Keratinocyte (primary cell): ENCODE data around the gene MICU2.

Experiments
- EZH2 ChIP-seq: IDR thresholded peaks from one replicate; pipeline ENCODE4 v1.6.1; 2012; ENCODE audit warnings: inconsistent platforms, mild to moderate bottlenecking, low read length, moderate library complexity
- TF ChIP-seq, protein P1 (sequence below), 3 experiments: IDR thresholded peaks in 1 of 3; conservative IDR thresholded peaks in 1 of 3; optimal IDR thresholded peaks in 1 of 3; 2 replicates in 2 of 3; 3 replicates in 1 of 3; pipeline versions ENCODE3 to v1.5.1; 2011; ENCODE audit warnings: low read length in 3 of 3, mild to moderate bottlenecking in 3 of 3, moderate library complexity in 2 of 3, control low read depth in 1 of 3, inconsistent platforms in 1 of 3; ENCODE audit not compliant: insufficient read depth in 2 of 3; ENCODE audit errors: extremely low read depth in 1 of 3

DNA sequence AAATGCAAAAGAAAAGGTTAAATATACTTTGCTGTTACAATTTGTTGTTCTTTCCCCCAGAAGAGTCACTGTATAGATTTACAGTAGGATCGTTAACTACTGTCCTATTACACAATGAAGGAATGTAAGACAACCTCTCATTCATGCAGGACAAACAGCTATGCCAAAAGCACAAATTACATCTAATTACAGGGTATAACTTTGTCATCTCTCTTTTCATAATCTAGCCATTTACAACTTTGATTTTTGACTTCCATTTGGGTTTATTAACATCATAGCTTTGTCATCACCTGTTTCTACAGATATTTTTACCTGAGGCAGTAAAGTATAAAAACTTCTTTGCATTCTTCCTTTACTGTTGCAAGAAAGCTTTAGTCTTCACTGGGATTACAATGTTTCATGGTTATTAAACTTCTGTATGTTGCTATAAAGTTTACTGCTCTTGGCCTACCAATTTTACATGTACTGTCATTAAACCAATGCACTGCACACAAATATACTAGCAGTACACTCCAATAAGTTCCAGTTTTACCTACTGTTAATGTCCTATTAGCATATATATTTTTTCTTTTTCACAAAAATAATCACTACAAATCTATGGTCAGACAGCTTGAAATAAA lies 18.9 kb downstream of the MICU2 start:
- TF ChIP-seq, protein P1, sequence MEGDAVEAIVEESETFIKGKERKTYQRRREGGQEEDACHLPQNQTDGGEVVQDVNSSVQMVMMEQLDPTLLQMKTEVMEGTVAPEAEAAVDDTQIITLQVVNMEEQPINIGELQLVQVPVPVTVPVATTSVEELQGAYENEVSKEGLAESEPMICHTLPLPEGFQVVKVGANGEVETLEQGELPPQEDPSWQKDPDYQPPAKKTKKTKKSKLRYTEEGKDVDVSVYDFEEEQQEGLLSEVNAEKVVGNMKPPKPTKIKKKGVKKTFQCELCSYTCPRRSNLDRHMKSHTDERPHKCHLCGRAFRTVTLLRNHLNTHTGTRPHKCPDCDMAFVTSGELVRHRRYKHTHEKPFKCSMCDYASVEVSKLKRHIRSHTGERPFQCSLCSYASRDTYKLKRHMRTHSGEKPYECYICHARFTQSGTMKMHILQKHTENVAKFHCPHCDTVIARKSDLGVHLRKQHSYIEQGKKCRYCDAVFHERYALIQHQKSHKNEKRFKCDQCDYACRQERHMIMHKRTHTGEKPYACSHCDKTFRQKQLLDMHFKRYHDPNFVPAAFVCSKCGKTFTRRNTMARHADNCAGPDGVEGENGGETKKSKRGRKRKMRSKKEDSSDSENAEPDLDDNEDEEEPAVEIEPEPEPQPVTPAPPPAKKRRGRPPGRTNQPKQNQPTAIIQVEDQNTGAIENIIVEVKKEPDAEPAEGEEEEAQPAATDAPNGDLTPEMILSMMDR (optimal IDR thresholded peaks at IDR 0.05 in 1 of 3, IDR thresholded peaks at IDR 0.05 in 1 of 3, conservative IDR thresholded peaks at IDR 0.05 in 1 of 3; ENCODE audit: extremely low read depth in 1 of 3, insufficient read depth in 2 of 3, low read length in 3 of 3) = no peak
- no peak for TF ChIP-seq EZH2
